ENCODE results near the gene GLI1.
"Not testable (repeated sequence)": the region's sequence is repeated elsewhere in the genome, so short reads cannot be mapped to it uniquely, and the experiment has no call there.

The GLI1 gene

DNA sequence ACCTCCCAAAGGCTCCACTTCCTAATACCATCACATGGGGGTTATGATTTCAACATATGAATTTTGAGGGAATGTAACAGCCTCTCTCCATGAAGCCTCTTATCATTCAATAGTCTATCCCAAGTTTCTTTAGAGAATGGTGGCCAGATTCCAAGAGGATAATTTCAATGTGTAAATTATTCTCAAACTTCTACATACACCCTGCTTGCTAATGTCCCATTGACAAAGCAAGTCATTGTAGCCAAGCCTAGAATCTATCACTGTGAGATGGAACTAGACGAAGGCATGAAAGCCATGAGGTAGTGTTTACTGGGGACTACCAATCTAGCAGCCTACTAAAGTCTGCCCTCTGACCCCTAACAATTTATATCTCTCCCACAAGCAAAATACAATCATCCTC, 21.2 kb upstream of the GLI1 start:
- H3K4me2 ChIP-seq (ENCODE audit: low read length): no peak overlapping the region
- no peak overlapping the region for H3K27ac ChIP-seq (ENCODE audit: low read length)
- no peaks in the 10 kb centered on the region for H3K36me3 ChIP-seq (replicated peaks; ENCODE audit: low read depth, low read length)
- no peak for TF ChIP-seq EZH2phosphoT487 (IDR thresholded peaks at IDR 0.05; ENCODE audit: low read depth)
- TF ChIP-seq, protein P1, sequence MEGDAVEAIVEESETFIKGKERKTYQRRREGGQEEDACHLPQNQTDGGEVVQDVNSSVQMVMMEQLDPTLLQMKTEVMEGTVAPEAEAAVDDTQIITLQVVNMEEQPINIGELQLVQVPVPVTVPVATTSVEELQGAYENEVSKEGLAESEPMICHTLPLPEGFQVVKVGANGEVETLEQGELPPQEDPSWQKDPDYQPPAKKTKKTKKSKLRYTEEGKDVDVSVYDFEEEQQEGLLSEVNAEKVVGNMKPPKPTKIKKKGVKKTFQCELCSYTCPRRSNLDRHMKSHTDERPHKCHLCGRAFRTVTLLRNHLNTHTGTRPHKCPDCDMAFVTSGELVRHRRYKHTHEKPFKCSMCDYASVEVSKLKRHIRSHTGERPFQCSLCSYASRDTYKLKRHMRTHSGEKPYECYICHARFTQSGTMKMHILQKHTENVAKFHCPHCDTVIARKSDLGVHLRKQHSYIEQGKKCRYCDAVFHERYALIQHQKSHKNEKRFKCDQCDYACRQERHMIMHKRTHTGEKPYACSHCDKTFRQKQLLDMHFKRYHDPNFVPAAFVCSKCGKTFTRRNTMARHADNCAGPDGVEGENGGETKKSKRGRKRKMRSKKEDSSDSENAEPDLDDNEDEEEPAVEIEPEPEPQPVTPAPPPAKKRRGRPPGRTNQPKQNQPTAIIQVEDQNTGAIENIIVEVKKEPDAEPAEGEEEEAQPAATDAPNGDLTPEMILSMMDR (IDR thresholded peaks at IDR 0.05; ENCODE audit: low read depth, low read length): no peak
- H3K4me1 ChIP-seq (ENCODE audit: low read length): no peaks in the 10 kb centered on the region
- H4K20me1 ChIP-seq (ENCODE audit: insufficient read depth, low read length): no peaks in the 10 kb centered on the region
- no peak overlapping the region for H2AFZ ChIP-seq (ENCODE audit: low read depth, low read length)
- no peak overlapping the region for H3K9ac ChIP-seq (ENCODE audit: low read length)
- H3K9me3 ChIP-seq (ENCODE audit: insufficient read depth, low read length): no peaks in the 10 kb centered on the region
- H3K4me3 ChIP-seq (ENCODE audit: low read length): no peak overlapping the region
- no peaks in the 10 kb centered on the region for H3K79me2 ChIP-seq (ENCODE audit: low read length)
- no peaks in the 10 kb centered on the region for H3K27me3 ChIP-seq (ENCODE audit: low read depth, low read length)

DNA sequence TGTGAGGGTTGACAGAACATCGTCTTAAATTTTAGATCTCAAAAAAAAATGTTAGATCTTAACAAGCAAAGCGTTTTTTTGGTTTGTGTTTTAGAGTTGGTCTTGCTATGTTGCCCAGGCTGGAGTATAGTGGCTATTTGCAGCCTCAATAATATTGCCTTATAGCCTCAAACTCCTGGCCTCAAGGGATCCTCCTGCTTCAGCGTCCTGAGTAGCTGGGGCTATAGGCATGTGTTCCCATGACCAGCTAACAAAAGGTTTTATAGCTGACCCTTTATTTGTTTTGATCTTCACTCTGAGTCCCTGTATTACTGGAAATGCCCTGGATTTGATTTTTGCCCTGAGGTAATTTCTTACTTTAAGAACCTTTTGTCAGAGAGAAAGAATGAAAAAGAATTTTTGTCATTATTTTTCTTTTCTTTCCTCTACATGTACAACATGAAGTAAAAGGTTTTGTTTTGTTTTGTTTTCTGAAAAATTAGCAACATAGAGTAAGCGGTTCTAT, 19.8 kb upstream of the GLI1 start:
- no peak overlapping the region for H3K9ac ChIP-seq (ENCODE audit: low read length)
- no peak overlapping the region for H3K27ac ChIP-seq (ENCODE audit: low read length)
- H2AFZ ChIP-seq (ENCODE audit: low read depth, low read length): no peak overlapping the region
- no peak overlapping the region for H3K4me2 ChIP-seq (ENCODE audit: low read length)
- H3K4me3 ChIP-seq (ENCODE audit: low read length): no peak overlapping the region
- H3K36me3 ChIP-seq (replicated peaks; ENCODE audit: low read depth, low read length): no peaks in the 10 kb centered on the region
- TF ChIP-seq, protein P1 (IDR thresholded peaks at IDR 0.05; ENCODE audit: low read depth, low read length): no peak
- TF ChIP-seq EZH2phosphoT487 (IDR thresholded peaks at IDR 0.05; ENCODE audit: low read depth): no peak
- no peaks in the 10 kb centered on the region for H3K27me3 ChIP-seq (ENCODE audit: low read depth, low read length)
- peaks cover under 1% of the 10 kb centered on the region for H3K4me1 ChIP-seq (ENCODE audit: low read length)
- no peaks in the 10 kb centered on the region for H4K20me1 ChIP-seq (ENCODE audit: insufficient read depth, low read length)
- H3K9me3 ChIP-seq (ENCODE audit: insufficient read depth, low read length): no peaks in the 10 kb centered on the region
- H3K79me2 ChIP-seq (ENCODE audit: low read length): no peaks in the 10 kb centered on the region

DNA sequence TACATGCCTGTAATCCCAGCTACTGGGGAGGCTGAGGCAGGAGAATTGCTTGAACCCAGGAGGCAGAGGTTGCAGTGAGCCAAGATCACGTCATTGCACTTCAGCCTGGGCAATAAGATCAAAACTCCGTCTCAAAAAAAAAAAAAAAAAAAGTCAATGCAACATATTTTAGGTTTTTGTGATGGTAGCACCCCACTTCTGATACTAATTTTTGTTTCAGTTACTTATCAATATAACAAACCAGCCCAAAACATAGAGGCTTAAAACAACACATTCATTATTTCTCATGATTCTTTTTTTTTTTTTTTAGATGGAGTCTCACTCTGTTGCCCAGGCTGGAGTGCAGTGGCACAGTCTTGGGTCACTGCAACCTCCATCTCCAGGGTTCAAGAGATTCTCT, 18.2 kb upstream of the GLI1 start:
- not testable (repeated sequence) for H3K4me2 ChIP-seq (ENCODE audit: low read length); H3K4me1 ChIP-seq (ENCODE audit: low read length); H3K9ac ChIP-seq (ENCODE audit: low read length); H4K20me1 ChIP-seq (ENCODE audit: insufficient read depth, low read length); H3K27me3 ChIP-seq (ENCODE audit: low read depth, low read length); H2AFZ ChIP-seq (ENCODE audit: low read depth, low read length); H3K4me3 ChIP-seq (ENCODE audit: low read length); H3K27ac ChIP-seq (ENCODE audit: low read length); H3K79me2 ChIP-seq (ENCODE audit: low read length); H3K9me3 ChIP-seq (ENCODE audit: insufficient read depth, low read length); H3K36me3 ChIP-seq (replicated peaks; ENCODE audit: low read depth, low read length)

DNA sequence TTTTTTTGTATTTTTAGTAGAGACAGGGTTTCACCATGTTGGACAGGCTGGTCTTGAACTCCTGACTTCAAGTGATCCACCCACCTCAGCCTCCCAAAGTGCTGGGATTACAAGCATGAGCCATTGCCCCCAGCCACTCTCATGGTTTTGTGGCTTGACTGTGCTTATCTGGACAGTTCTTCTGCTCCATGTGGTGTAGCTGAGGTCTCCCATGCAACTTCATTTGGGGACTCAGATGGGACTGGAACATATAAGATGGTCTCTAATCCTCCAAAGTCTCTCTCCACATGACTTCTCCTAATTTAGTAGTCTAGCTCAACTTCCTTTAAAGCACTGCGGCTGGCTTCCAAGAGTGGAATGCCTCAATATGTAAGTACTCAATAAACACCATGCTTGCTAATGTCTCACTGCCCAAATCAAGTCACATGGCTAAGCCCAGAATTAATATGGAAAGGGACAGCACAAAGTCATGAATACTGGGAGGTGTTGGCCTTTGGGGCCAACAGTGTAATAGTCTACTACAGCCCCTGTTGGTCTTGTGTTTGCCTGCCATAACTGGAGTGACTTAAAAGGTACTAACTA, 17.6 kb upstream of the GLI1 start:
- no peak for TF ChIP-seq EZH2phosphoT487 (IDR thresholded peaks at IDR 0.05; ENCODE audit: low read depth)
- TF ChIP-seq, protein P1 (IDR thresholded peaks at IDR 0.05; ENCODE audit: low read depth, low read length): no peak
- Histone ChIP-seq H3K9ac (ENCODE audit: low read length) (no peak overlapping the region), H2AFZ (ENCODE audit: low read depth, low read length) (no peak overlapping the region), H3K4me2 (ENCODE audit: low read length) (no peak overlapping the region), H3K4me1 (ENCODE audit: low read length) (peaks cover 7% of the 10 kb centered on the region), H3K27me3 (ENCODE audit: low read depth, low read length) (no peaks in the 10 kb centered on the region), H3K9me3 (ENCODE audit: insufficient read depth, low read length) (no peaks in the 10 kb centered on the region), H3K27ac (ENCODE audit: low read length) (no peak overlapping the region), H4K20me1 (ENCODE audit: insufficient read depth, low read length) (no peaks in the 10 kb centered on the region), H3K4me3 (ENCODE audit: low read length) (no peak overlapping the region), H3K79me2 (ENCODE audit: low read length) (no peaks in the 10 kb centered on the region), H3K36me3 (replicated peaks; ENCODE audit: low read depth, low read length) (no peaks in the 10 kb centered on the region)

DNA sequence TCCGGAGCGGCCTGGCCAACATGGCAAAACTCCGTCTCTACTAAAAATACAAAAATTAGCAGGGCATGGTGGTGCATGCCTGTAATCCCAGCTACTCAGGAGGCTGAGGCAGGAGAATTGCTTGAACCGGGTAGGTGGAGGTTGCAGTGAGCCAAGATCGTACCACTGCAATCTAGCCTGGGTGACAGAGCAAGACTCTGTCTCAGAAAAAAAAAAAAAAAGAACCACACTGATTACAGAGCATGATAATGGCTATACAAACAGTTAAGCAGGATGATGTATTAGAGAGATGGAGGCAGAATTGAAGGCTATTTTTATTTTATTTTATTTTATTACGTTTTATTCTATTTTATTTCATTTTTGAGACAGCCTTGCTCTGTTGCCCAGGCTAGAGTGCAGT, 15.2 kb upstream of the GLI1 start:
- H3K79me2 ChIP-seq (ENCODE audit: low read length); H3K27ac ChIP-seq (ENCODE audit: low read length); H3K27me3 ChIP-seq (ENCODE audit: low read depth, low read length); H3K4me2 ChIP-seq (ENCODE audit: low read length); H3K9me3 ChIP-seq (ENCODE audit: insufficient read depth, low read length); H4K20me1 ChIP-seq (ENCODE audit: insufficient read depth, low read length); H3K9ac ChIP-seq (ENCODE audit: low read length); H2AFZ ChIP-seq (ENCODE audit: low read depth, low read length); H3K36me3 ChIP-seq (replicated peaks; ENCODE audit: low read depth, low read length); H3K4me1 ChIP-seq (ENCODE audit: low read length); H3K4me3 ChIP-seq (ENCODE audit: low read length): not testable (repeated sequence)
